ELF-1 (cell line): Measurements from ENCODE around the gene OR13C4.
"Not testable (repeated sequence)": the region's sequence is repeated elsewhere in the genome, so short reads cannot be mapped to it uniquely, and the experiment has no call there.

Source experiments
- DNase-seq: peaks from one replicate; pipeline ENCODE4 v3.0.0-alpha.2; 2016; ENCODE audit warnings: low read depth, low spot score

OR13C4 gene

GRCh38 chr9:104527109-104527508 lies at the start of gene OR13C4:
TSS of gene OR13C4 (minus strand) at chr9:104527209. CDS start at chr9:104527209, 0 bp downstream.
- no peak for DNase-seq

DNA sequence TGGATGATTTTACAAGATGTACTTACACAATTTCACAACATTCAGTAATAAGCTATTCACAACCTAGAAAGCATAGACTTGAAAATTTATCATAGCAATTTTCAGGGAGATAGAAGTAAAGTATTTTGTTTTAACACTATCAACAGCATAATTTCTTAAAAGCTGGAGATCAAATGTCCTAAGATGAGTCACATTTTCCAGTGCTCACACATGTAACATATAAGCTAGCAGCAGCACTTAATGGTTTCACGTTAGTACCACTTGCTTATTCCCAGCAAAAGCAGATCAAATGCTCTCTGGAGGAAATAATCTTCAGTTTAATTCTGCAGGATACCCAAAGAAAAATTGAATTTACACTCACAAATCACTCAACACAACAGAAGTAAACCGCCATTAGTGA lies 48.4 kb upstream of the OR13C4 start:
- DNase-seq, result no peak

GRCh38 chr9:104572612-104573011 lies 45.6 kb upstream of the OR13C4 start:
- DNase-seq, result no peak

DNA sequence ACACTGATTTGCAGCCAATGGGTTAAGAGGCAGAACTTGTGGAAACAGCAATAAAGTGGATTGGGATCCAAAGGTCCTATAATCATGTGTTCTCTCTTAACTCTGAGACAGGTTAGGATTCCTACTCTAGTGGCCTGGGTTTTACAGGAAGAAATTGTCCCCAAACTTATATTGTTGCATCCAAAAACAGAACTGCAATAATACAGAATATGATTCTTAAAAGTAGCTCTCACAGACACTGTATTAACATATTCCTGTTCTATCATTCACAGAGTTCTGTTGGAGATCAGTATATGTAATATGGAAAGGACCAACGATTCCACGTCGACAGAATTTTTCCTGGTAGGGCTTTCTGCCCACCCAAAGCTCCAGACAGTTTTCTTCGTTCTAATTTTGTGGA lies 41.9 kb upstream of the OR13C4 start, which contains the start of gene OR13C8:
TSS of gene OR13C8 (plus strand) at position 301 of the 400 bp plus-strand sequence. CDS start at position 301, 0 bp downstream.
- no peak for DNase-seq

DNA sequence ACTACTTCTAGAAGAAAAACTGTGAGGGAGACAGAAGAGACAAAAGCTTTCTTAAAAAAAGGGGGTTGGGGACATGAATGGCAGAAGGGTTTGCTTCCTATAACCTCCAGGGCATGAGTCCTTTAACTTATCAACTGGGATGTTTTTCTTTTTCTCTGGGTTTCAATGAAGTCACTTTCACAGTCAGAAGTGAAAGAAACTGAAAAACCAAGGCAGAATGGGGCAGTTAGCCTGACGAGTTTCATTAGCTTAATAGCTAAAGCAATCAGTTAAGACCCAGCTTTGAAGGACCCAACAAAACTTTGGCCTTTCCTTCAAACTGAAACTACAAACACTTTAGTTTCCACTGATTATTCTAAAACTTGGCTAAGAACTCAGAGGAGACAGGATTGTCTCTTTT lies 37.3 kb upstream of the OR13C4 start:
- DNase-seq, result peak; percentile 1

DNA sequence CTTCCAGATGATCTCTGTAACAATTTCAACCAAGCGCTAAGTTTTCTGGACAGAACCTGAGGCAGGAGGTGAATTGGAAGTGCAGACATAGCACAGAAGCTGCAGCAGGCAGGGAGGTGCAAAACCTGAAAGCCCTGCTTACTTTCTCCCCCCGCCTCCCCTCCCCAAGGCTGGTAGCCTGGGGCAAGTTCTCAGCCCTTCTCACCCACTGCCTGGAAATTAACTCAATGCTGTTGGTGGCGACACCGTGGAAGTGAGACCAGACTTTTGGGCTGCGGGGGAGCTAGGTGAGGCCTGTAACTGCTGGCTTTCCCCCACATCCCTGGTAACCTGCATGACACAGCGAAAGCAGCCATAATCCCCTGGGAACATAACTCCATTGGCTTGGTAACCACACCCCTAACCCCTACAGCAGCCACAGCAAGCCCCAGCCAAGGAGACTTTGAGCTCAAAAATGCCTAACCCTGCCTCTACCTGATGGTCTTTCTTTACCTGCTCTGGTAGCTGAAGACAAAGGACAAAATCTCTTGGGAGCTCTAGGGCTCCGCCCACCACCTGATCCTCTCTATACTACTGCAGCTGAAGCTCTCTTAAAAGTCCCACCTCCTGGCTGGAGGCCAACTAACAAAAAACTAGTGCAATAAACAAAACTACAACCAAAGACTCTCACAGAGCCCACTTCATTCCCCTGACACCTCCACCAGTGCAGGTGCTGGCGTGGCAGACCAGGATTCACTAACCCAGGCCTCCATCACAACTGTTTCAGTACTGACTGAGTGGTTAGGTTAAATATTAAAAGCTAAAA lies 30.0 kb upstream of the OR13C4 start:
- peak; percentile 82 for DNase-seq

- DNase-seq, result no peak
These were observed 28.5 kb upstream of the OR13C4 start for GRCh38 chr9:104555521-104555920.

DNA sequence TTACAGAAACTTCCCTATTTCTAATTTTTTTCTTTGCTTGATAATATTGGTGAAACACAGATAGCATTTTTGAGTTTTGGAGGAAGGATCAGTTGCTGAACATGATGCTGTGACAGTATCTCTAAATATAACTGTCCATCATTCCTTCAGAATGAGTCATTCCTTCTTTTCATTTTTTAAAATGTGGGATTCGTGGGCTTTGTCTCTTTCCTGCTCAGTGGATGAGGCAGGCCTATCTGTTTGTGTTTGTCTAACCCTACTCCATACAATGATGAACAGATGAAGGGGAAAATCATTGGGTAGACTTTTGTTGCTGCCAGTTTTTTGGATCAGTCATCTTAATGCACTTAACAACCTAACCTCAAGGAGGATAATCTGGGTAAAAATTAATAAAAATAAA lies 26.3 kb upstream of the OR13C4 start:
- DNase-seq, result no peak

- DNase-seq, result no peak
These were observed 17.6 kb upstream of the OR13C4 start for GRCh38 chr9:104544644-104545043.

DNA sequence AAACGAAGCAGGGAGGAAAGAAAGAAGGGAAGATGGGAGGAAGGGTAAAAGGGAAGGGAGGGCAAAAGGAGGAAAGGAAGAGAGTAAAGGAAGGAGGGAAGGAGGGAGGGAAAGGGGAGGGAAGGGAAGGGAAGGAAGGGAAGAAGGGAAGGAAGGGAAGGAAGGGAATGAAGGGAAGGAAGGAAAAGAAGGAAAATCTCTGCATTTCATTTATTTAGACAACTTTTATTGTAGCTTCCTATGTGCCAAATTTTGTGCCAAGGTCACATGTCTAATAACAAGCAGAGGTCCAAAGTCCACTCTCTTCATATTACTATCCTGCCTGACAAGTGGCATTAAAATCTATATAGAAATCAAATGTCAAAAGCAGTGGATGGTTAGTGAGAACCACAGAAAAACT lies 12.3 kb upstream of the OR13C4 start:
- no peak for DNase-seq

DNA sequence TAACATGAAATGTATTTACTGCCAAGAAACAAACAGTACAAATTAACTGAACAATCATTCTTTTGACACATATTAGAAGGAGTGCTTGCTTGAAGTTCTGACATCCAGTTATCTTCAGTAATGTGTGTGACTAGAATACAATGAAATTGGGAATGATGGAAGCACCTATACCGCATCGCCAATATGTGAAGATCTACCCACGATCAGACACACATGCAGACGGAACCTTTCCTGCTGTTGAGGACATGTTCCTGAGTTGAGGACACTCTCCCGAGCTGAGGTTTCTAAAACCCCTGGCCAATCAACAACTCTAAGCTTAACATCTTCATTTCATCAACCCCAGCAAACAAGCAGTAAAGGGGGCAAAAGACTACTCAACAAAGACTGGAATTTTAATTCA lies 9.7 kb upstream of the OR13C4 start, which contains the start of gene OR13C3:
TSS of gene OR13C3 (minus strand) at position 101 of the 400 bp plus-strand sequence. CDS start 133 bp downstream, outside the sequence.
- no peak for DNase-seq

DNA sequence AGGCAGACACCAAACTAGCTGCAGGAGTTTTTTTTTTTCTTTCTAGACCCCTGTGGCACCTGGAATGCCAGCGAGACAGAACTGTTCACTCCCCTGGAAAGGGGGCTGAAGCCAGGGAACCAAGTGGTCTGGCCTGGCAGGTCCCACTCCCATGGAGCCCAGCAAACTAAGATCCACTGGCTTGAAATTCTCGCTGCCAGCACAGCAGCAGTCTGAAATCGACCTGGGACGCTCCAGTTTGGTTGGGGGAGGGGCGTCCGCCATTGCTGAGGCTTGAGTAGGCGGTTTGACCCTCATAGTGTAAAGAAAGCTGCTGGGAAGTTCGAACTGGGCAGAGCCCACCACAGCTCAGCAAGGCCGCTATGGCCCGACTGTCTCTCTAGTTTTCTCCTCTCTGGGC lies 6.8 kb downstream of the OR13C4 start:
- DNase-seq, result not testable (repeated sequence)

GRCh38 chr9:104514901-104515300 lies 12.1 kb downstream of the OR13C4 start:
- no peak for DNase-seq

DNA sequence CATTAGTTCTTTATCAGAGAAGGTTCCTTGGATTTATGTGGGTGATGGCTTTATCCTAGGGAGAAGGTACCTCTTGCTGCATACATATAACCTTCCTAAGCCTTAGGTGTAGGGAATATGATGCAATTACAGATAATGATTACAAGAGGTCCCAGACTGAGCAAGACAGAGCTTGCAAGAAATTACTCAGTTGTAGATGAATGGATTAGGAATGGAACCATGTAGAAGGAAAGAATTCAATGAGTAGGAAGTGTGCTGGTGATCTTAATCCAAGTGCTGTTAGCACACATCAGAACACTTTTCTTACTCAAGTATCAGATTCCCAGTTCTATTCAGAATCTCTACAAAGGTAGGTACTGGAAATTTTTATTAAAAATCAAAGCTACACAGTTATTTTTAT lies 20.4 kb downstream of the OR13C4 start:
- no peak for DNase-seq

GRCh38 chr9:104503963-104504362 lies 23.0 kb downstream of the OR13C4 start, which contains the start of gene OR13F1:
TSS of gene OR13F1 (plus strand) at chr9:104504263. CDS start at chr9:104504263, 0 bp downstream.
- no peak for DNase-seq

DNA sequence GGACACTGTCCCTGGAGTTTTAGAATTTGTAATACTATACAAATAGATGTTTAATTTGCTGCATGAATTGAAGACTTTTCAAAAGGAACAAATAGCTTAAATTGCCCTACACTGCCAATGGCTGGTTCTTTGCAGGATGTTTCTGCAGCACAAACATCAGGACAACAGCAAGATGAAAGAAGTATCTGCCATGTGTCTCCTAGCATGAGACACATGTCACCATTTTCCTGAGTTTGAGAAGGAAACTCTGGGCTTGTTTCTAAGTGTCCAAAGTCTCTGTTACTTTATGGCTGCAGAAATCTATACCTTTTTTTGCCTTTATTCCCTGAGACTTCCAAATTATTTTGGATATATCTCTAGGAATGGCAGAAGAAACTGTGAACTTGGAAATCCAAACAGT lies 23.6 kb downstream of the OR13C4 start:
- no peak for DNase-seq

GRCh38 chr9:104494808-104495207 lies 32.2 kb downstream of the OR13C4 start:
- no peak for DNase-seq

DNA sequence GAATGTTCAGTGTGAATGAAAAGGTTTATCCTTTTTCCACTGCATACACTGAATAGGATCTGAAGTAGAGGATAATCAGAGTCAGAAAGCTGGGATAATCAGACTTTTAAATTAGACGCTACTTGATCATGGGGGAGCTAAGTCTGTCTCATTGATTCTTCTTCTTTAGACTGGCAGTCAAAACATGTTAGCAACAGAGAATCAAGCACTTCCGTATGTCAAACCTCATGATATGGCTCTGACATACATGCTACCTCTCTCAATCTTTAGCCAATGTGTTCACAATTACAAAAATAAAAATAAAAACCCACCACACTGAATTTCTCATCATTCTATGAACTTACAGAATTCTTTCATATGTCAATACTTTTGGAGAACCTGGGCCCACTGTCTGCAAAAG lies 42.0 kb downstream of the OR13C4 start:
- DNase-seq, result no peak

GRCh38 chr9:104482921-104483570 lies 44.0 kb downstream of the OR13C4 start:
- DNase-seq, result no peak
